ENCODE data around the gene SH3GLB1. TPM values are rescaled to one million over a fixed set of nuclear protein-coding genes. Genes with fewer than 3 reads are reported as not detected.

The SH3GLB1 gene
- polyA plus RNA-seq, 1 donor from 2014 or later: 67.3 TPM

DNA sequence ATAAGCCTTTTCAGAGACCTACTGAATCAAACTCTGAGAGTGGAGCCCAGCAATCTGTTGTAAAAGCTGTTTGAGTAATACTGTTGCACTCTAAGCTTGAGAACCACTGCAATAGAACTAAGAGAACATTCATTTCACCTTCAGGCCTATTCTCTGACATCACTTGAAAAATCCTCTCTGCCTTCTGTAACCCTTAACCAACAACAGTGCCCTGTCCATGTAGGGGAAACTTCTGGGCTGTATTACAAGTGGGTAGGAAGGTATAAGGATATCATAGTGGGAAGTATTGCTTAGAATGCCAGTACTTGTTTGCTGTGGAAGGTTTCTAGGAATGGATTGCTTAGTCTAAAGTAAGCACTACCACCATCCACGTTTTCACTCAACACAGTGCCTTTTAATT is 42.9 kb downstream of the SH3GLB1 start:
- no peak overlapping the region for H3K4me3 ChIP-seq (ENCODE audit: low read length)
- H3K27me3 ChIP-seq (ENCODE audit: insufficient read depth, low read depth, low read length): no peaks in the 10 kb centered on the region
- no peak overlapping the region for H3K4me2 ChIP-seq (ENCODE audit: low read length)
- no peaks in the 10 kb centered on the region for H3F3A ChIP-seq (ENCODE audit: insufficient read depth, low read length, poor library complexity, severe bottlenecking)
- H2AFZ ChIP-seq (ENCODE audit: low read depth, low read length): no peak overlapping the region
- no peak overlapping the region for H3K9ac ChIP-seq (ENCODE audit: low read length)
- H3K9me3 ChIP-seq (ENCODE audit: low read length): no peaks in the 10 kb centered on the region
- no peaks in the 10 kb centered on the region for H3K79me2 ChIP-seq (replicated peaks; ENCODE audit: insufficient read depth, low read length)
- H3K9me2 ChIP-seq (ENCODE audit: insufficient read depth, low read length): no peaks in the 10 kb centered on the region
- TF ChIP-seq, protein P1, sequence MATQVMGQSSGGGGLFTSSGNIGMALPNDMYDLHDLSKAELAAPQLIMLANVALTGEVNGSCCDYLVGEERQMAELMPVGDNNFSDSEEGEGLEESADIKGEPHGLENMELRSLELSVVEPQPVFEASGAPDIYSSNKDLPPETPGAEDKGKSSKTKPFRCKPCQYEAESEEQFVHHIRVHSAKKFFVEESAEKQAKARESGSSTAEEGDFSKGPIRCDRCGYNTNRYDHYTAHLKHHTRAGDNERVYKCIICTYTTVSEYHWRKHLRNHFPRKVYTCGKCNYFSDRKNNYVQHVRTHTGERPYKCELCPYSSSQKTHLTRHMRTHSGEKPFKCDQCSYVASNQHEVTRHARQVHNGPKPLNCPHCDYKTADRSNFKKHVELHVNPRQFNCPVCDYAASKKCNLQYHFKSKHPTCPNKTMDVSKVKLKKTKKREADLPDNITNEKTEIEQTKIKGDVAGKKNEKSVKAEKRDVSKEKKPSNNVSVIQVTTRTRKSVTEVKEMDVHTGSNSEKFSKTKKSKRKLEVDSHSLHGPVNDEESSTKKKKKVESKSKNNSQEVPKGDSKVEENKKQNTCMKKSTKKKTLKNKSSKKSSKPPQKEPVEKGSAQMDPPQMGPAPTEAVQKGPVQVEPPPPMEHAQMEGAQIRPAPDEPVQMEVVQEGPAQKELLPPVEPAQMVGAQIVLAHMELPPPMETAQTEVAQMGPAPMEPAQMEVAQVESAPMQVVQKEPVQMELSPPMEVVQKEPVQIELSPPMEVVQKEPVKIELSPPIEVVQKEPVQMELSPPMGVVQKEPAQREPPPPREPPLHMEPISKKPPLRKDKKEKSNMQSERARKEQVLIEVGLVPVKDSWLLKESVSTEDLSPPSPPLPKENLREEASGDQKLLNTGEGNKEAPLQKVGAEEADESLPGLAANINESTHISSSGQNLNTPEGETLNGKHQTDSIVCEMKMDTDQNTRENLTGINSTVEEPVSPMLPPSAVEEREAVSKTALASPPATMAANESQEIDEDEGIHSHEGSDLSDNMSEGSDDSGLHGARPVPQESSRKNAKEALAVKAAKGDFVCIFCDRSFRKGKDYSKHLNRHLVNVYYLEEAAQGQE (IDR thresholded peaks at IDR 0.05; ENCODE audit: borderline replicate concordance): no peak
- no peak for TF ChIP-seq RAD21 (conservative IDR thresholded peaks at IDR 0.05)
- TF ChIP-seq, protein P2, sequence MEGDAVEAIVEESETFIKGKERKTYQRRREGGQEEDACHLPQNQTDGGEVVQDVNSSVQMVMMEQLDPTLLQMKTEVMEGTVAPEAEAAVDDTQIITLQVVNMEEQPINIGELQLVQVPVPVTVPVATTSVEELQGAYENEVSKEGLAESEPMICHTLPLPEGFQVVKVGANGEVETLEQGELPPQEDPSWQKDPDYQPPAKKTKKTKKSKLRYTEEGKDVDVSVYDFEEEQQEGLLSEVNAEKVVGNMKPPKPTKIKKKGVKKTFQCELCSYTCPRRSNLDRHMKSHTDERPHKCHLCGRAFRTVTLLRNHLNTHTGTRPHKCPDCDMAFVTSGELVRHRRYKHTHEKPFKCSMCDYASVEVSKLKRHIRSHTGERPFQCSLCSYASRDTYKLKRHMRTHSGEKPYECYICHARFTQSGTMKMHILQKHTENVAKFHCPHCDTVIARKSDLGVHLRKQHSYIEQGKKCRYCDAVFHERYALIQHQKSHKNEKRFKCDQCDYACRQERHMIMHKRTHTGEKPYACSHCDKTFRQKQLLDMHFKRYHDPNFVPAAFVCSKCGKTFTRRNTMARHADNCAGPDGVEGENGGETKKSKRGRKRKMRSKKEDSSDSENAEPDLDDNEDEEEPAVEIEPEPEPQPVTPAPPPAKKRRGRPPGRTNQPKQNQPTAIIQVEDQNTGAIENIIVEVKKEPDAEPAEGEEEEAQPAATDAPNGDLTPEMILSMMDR (IDR thresholded peaks at IDR 0.05; ENCODE audit: poor library complexity, severe bottlenecking): no peak
- H3K36me3 ChIP-seq (ENCODE audit: insufficient read depth, low read length): peaks cover 10% of the 10 kb centered on the region
- no peak overlapping the region for H3K27ac ChIP-seq (ENCODE audit: low read length)
- no peaks in the 10 kb centered on the region for H4K20me1 ChIP-seq (ENCODE audit: insufficient read depth)

DNA sequence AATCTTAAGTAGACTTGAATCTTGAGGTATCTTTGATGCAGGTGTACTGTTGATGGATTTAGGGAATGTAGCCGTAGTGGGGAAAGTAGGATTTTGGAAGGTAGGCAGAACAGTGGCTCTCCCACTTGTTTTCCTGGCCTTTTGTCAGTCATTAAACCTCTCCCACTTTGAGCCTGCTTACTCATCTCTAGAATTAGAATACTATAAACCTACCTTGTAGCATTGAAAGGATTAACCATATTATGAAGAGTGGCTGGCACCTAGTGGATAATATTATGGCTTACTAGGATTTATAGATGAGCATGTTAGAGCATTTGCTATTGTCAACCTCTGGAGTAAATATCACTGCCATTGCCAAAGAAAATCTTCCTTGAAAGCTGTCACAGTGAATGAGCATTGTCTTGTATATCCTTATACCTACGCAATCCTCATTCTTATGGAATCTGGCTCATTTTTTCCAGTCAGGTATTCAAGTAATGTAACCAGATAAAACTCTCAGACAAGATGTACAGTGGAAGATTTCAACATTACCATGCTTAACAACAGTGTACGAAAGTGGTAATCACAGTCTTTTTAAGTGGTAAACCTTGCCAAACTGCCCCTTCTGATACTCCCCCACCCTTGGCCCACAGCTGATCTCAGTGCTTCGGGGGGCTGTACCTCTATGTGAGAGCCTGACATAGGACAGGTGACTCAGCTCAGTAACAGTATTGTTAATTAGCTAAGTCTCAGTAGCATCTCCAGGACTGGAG is 44.4 kb downstream of the SH3GLB1 start:
- no peaks in the 10 kb centered on the region for H3K9me3 ChIP-seq (ENCODE audit: low read length)
- H4K20me1 ChIP-seq (ENCODE audit: insufficient read depth): no peaks in the 10 kb centered on the region
- no peaks in the 10 kb centered on the region for H3F3A ChIP-seq (ENCODE audit: insufficient read depth, low read length, poor library complexity, severe bottlenecking)
- H3K9me2 ChIP-seq (ENCODE audit: insufficient read depth, low read length): no peaks in the 10 kb centered on the region
- H3K36me3 ChIP-seq (ENCODE audit: insufficient read depth, low read length): peaks cover 5% of the 10 kb centered on the region
- no peaks in the 10 kb centered on the region for H3K79me2 ChIP-seq (replicated peaks; ENCODE audit: insufficient read depth, low read length)
- no peaks in the 10 kb centered on the region for H3K27me3 ChIP-seq (ENCODE audit: insufficient read depth, low read depth, low read length)
- H3K4me3 ChIP-seq (ENCODE audit: low read length): no peak overlapping the region
- no peak overlapping the region for H2AFZ ChIP-seq (ENCODE audit: low read depth, low read length)
- H3K9ac ChIP-seq (ENCODE audit: low read length): no peak overlapping the region
- H3K4me2 ChIP-seq (ENCODE audit: low read length): no peak overlapping the region
- TF ChIP-seq POLR2AphosphoS5 (IDR thresholded peaks at IDR 0.05) (no peak), RAD21 (conservative IDR thresholded peaks at IDR 0.05) (no peak), EZH2 (IDR thresholded peaks at IDR 0.05; ENCODE audit: borderline replicate concordance, insufficient read depth, low read length, poor library complexity, severe bottlenecking) (no peak), EP300 (conservative IDR thresholded peaks at IDR 0.05; ENCODE audit: poor library complexity, severe bottlenecking) (no peak), MXI1 (conservative IDR thresholded peaks at IDR 0.05; ENCODE audit: poor library complexity, severe bottlenecking) (no peak), SMC3 (conservative IDR thresholded peaks at IDR 0.05; ENCODE audit: poor library complexity) (no peak), TAF1 (IDR thresholded peaks at IDR 0.05; ENCODE audit: low read depth) (no peak)
- TF ChIP-seq, protein P2 (IDR thresholded peaks at IDR 0.05; ENCODE audit: poor library complexity, severe bottlenecking): no peak
- TF ChIP-seq, protein P1 (IDR thresholded peaks at IDR 0.05; ENCODE audit: borderline replicate concordance): no peak
- no peak overlapping the region for H3K27ac ChIP-seq (ENCODE audit: low read length)
